HG02759 (cell line): ENCODE data around the gene NOP9.
A peak's percentile ranks its signal among the peaks of the same experiment; 100 is the strongest.

Experiments used
- ATAC-seq: cut with Tn5 transposase; IDR thresholded peaks from one replicate; pipeline ENCODE4 v1.9.1; 2021; ENCODE audit warnings: mild to moderate bottlenecking, moderate library complexity; ENCODE audit not compliant: unreplicated experiment

The NOP9 gene

DNA sequence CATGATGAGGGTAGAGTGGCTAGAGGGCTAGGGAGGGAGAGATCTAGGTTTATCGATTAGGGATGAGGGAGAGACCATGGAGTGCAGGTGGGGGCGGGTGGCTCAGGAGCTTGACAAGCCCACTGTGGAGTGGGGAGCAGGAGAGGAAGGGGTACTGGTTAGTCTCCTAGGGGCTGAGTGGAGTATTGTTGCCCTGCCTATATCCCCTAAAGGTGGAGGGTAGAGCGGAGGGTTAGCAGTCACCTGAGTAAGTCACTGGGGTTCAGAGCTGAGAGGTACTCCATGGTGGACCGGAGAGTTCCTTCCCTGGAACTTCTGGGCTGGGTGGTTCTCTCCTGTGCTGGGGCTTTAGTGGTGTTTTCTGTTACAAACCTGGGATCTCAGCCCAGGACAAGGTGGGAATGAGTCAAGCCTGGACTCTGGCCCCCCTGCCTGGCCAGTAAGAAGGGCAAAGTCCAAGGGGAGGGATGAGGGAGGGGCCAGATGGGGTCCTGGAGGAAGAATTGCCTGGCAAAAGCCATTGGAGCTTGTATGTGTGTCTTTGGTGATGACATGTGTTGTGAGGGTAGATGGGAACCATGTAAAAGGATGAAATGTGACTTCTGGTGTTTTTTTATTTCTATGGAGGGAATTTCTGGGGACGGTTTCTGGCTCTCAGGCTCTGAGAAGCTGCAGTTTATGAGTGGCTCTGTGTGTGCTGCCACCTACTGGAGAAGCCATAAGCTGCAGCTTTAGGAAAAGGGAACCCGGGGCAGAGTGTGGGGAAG, 8.1 kb downstream of the NOP9 start, which contains the start of gene CIDEB:
Gene CIDEB (minus strand): TSS at position 403 of the 767 bp plus-strand sequence. CDS start 119 bp downstream, at position 284.
- ATAC-seq, result no peak

DNA sequence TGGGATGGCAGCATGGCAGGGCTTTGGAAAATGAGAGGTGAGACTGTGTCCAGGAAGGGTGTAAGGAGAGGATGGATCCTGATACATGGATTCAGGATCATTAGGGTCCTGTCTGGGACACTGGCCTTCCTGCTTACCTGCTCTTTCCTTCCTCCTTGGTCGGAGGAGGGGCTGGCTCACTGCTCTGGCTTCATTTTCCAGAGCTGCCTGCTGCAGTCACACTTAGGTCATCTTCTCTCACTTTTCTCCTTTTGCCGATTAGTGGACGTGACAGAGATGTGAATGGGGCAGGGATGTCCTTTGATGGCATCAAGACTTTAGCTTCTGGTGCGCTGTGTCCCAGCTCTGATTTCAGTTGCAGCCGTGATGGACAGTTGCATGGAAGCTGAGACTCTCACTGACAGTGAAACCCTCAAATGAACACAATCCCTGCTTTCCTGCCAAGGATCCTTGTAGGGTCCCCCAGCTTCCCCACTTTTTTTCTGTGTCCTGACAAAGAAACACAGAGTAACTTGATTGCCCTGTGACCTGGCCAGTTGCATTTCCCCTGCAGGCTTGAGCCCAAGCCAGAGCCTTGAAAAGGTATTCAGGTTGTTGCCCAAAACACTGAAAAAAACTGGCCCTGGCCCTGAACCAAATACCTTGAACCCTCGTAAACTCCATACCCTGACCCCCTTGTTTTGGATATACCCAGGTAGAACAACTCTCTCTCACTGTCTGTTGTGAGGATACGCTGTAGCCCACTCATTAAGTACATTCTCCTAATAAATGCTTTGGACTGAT, 8.9 kb downstream of the NOP9 start:
- ATAC-seq, result no peak

DNA sequence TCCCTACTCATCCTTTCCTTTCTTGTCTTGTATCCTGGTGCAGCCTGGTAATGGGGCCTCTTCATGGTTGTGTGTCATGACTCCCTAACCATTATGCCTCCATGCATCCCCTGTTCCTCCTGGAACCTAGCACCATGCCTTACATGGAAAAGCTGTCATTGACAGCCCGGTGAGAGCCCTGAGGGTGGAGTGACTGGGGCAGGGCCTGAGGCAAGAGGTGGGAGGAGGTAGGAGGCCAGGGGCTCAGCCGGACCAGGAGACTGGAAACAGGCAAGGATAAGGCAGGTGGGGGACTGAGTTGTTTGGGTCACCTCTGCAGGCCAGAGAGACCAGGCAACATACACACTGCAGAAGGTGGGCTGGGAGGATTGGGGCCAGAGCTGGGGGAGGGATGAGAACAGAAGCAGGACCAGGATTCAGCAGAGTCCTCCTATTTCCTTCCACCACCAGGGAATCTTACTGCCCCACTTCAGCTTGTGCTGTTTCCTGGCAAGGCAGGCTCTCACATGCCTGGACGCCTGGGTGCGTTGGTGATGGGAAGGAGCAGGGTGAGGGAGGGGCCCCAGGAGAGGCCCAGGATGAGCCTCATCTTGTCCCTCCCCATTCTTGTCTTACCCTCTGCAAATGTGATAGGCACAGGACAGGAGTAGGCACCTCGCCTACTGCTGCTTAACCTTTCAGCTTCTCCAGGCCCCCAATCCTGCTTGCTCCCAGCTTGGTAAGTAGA, 10.1 kb downstream of the NOP9 start, which contains the start of gene LTB4R2:
Gene LTB4R2 (plus strand): TSS at position 603 of the 727 bp plus-strand sequence. CDS start 525 bp downstream, outside the sequence.
- no peak for ATAC-seq

DNA sequence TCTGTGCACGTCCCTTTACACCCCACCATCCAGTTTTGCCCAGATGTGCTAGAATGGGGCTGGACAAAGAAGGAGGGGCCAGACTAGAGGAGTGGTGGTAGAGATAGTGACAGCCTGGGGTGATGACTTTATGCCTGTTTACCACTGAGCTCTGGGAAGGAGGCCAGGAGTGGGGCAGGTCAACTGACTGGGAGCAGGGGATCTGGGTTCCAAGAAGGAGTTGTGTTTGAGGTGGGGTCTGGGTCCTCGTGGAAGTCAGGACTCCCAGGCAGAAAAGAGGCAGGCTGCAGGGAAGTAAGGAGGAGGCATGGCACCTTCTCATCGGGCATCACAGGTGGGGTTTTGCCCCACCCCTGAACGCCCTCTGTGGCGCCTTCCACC, 10.6 kb downstream of the NOP9 start:
- no peak for ATAC-seq

DNA sequence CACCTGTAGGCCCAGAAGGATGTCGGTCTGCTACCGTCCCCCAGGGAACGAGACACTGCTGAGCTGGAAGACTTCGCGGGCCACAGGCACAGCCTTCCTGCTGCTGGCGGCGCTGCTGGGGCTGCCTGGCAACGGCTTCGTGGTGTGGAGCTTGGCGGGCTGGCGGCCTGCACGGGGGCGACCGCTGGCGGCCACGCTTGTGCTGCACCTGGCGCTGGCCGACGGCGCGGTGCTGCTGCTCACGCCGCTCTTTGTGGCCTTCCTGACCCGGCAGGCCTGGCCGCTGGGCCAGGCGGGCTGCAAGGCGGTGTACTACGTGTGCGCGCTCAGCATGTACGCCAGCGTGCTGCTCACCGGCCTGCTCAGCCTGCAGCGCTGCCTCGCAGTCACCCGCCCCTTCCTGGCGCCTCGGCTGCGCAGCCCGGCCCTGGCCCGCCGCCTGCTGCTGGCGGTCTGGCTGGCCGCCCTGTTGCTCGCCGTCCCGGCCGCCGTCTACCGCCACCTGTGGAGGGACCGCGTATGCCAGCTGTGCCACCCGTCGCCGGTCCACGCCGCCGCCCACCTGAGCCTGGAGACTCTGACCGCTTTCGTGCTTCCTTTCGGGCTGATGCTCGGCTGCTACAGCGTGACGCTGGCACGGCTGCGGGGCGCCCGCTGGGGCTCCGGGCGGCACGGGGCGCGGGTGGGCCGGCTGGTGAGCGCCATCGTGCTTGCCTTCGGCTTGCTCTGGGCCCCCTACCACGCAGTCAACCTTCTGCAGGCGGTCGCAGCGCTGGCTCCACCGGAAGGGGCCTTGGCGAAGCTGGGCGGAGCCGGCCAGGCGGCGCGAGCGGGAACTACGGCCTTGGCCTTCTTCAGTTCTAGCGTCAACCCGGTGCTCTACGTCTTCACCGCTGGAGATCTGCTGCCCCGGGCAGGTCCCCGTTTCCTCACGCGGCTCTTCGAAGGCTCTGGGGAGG, 11.3 kb downstream of the NOP9 start, which contains the start of gene LTB4R:
Gene LTB4R (plus strand): TSS at position 857 of the 959 bp plus-strand sequence. CDS start 4,150 bp downstream, outside the sequence.
- peak; percentile 69 for ATAC-seq

DNA sequence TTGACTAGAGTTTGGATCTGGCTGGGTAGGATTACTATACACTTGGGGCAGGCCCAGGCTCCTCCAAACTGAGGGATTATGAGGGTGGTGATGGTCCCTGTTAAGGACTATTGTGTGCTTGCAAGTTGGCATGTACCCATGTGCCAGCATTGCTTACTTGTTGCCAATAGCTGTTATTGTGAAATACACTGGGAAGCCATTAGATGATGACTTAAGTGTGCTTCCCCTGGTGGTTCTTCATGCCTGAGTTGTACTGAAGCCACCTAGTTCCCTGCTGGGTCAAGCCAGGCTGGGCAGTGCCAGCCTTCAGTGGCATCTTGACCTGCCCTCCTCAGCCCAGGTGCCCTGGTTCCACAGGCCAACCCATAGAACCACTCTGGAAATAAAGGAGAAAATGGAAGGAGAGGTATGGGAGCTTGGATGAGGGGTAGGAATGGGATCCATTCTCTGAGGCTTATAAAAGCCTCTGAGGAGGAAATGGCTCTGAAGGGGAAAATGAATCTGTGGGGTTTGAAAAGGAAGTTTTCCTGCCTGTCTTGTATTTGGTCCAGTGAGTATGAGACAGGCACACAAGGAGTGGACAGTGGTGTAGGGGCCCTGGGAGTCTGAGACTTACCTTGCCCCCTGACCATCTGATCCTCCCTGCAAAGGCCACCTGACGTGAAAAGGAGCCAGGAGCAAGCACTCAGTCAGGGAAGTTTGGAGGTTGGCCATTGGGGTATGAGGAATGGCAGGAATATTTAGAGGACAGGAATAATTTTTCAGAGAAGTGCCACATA, 12.4 kb downstream of the NOP9 start:
- ATAC-seq, result no peak

DNA sequence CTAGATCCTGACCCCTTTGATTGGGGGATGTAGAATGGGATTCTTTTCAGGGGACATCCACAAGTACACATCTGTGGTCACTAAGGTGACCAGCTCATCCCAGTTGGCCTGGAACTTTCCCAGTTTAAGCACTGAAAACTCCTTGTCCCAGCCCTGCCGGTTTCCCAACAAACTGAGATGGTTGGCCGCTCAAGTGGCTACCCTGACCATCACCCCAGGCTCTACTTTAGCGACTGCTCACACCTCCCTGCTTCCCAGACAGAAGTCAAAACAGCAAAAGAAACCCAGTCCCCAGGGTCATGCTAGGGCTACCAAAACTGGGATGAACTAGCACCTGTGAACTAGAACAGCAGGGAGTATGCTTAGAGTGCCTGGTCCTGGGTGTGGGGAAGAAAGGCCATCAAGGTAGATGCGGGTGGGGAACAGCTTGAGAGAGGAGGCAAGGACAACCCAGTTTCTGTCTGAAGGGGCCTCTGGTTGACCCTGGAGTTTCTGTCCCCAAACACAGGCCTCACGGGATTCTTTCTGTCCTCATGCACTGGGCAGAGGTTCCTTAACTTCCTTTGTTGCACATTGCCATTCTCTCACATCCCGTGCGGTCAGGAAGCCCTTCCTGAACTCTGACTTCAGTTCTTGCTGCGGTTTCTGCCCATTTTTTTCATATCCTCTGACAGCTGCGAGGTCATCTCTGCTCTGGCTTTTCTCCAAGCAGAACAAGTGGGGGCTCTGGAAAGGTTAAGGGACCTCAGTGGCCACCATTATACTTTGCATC, 13.3 kb downstream of the NOP9 start:
- no peak for ATAC-seq

DNA sequence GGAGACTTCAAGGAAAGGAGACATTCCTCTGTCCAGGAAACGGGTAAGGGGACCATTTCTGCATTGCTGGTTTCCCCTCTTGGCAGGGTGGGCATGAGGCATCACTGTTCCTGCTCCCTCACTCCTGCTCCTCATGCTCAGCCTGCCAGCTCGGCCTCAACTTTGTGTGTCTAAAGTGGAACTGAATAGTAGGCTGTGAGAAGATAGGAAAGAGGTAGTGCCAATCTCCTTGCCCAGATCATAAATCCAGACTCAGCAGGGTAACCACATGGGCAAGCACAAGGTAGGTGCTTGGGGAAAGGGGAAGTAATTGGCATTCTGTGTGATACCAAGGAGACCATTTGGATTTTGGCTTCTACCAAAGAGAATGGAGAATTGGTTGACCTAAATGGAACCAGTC, 14.3 kb downstream of the NOP9 start:
- no peak for ATAC-seq

DNA sequence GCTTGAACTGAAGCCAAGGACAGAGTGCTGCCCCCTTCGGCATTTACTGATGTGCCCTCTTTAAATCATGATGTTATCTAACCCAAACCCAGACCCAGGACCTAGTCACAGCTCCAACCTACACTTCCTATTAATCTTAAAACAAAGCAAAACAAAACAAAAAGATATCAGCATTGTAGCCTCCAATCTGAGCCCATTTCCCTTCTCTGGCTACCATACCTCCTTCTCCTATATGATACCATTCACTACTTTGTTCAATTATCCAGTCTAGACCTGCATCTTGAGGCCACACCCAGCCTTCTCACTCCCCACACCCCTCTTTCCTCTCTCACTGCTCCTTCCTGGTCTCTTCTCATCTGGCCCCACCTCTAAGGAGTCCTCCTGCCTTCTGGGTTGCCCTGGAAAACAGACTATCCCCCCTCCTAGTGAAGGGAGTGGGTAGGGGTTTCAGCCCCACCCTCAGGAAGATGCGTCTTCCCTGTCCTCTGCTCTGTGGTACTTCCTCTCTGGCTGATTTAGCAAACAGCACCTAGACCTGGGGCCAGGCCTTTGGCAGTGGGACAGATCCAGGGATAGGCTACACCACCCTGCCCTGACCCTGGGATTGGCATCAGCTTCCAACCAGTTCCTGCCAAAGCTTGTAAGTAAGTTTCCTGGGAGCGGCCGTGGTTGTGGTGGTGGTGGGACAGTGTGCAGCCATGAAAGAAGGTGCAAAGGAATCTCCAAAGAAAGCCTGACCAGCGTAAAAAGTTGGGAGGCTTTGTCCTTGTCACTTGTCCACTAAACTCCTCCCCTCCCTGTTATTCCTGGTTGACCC, 14.9 kb downstream of the NOP9 start:
- ATAC-seq, result no peak

DNA sequence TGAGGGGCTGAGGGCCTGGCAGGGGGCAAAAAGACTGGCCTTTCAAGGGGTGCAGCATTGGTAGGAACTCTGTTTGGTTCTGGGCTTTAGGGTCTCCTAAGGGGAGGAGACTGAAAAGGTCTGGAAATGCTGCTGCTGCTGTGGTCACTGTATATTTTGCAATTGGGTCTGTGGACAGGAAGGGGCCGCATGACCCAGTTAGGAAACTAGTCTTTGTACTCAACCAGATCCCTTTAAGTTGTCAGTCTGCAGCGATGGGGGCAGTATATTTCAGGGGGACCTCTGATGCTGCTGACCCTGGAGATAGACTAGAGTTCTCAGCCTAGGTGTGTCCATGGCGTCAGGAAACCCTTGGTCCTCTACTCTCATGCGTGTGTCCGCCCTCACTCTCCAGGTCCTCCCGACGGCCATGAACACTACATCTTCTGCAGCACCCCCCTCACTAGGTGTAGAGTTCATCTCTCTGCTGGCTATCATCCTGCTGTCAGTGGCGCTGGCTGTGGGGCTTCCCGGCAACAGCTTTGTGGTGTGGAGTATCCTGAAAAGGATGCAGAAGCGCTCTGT, 15.7 kb downstream of the NOP9 start:
- no peak for ATAC-seq

DNA sequence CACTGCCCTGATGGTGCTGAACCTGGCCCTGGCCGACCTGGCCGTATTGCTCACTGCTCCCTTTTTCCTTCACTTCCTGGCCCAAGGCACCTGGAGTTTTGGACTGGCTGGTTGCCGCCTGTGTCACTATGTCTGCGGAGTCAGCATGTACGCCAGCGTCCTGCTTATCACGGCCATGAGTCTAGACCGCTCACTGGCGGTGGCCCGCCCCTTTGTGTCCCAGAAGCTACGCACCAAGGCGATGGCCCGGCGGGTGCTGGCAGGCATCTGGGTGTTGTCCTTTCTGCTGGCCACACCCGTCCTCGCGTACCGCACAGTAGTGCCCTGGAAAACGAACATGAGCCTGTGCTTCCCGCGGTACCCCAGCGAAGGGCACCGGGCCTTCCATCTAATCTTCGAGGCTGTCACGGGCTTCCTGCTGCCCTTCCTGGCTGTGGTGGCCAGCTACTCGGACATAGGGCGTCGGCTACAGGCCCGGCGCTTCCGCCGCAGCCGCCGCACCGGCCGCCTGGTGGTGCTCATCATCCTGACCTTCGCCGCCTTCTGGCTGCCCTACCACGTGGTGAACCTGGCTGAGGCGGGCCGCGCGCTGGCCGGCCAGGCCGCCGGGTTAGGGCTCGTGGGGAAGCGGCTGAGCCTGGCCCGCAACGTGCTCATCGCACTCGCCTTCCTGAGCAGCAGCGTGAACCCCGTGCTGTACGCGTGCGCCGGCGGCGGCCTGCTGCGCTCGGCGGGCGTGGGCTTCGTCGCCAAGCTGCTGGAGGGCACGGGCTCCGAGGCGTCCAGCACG, 16.4 kb downstream of the NOP9 start:
- no peak for ATAC-seq

DNA sequence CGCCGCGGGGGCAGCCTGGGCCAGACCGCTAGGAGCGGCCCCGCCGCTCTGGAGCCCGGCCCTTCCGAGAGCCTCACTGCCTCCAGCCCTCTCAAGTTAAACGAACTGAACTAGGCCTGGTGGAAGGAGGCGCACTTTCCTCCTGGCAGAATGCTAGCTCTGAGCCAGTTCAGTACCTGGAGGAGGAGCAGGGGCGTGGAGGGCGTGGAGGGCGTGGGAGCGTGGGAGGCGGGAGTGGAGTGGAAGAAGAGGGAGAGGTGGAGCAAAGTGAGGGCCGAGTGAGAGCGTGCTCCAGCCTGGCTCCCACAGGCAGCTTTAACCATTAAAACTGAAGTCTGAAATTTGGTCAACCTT, 16.9 kb downstream of the NOP9 start:
- ATAC-seq, result no peak

DNA sequence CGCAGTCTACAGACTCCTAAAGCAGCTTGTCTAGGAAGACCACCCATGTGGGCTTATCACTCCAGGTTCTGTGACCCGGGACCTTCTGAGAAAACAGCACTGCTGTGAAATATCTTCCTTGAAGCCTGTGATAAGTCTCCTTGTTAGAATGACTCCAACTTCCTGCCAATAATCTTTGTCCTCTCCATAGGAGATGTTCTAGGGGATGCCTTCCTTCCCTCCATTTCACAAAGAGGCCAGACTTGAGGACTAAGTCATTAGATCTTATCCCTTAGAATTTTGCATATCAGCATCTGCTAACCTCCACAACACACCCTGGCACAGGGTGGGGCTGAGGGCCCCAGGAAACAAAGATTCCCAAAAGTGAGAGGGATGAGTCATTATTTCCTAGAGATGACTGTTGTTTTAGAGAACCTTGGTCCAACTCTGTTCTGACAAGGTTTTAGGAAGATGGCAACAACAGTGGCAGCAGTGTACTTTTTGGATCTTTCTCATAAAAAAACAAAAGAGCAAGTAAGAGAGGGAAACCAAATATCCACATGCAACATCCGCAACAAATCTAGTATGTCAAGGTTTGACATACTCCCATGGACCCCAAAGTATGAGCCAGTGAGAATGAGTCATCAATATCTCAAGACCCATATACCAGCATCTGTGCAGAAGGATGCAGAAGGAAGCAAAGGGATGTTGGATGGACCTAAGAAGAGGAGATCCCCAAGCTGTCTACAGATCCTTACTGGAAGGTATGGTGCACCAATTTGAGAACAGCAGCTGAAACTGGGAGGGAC, 17.7 kb downstream of the NOP9 start:
- no peak for ATAC-seq

DNA sequence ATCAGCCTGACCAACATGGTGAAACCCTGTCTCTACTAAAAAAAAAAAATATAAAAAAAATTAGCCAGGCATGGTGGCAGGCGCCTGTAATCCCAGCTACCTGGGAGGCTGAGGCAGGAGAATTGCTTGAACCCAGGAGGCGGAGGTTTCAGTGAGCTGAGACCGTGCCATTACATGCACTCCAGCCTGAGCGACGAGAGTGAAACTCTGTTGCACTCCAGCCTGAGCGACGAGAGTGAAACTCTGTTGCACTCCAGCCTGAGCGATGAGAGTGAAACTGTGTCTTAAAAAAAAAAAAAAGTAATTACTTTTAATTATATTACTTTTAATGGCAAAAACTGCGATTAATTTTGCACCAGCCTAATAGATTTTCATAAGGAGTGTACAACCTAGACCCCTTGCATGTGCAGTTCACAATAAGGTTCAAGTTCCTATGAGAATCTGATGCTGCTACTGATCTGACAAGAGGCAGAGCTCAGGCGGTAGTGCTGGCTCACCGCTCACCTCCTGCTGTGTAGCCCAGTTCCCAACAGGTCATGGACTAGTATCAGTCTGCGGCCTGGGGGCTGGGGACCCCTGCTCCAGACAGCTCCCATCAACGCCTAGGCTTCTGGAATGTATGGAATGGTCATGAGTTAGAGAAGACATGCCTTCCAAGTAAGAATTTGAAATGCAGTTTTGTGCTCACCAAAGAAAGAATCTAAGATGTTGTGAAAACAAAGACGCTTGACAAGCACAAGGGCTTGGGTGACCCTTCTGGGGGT, 21.7 kb downstream of the NOP9 start:
- no peak for ATAC-seq

DNA sequence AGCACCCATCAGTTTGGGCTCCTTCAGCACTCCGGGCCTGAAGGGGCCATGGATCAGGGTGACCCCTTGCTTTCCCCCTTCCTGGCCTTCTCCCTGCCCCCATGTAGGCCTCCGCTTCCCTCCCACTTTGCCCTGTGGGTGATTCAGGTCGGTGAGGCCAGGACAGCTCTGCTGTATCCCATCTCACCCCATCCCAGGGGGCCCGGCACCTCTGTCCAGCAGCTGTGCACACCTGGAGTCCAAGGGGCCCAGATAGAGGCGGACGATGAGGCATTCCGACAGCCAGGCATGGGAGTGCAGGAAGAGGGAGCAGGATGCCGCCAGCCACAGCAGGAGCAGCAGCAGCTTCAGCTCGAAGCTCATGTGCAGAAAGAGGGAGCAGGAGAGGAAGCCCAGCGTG, 23.0 kb downstream of the NOP9 start:
- ATAC-seq, result no peak
